HG02623 (cell line): ENCODE measurements around the gene DCHS1.
"Not testable (repeated sequence)": the region's sequence is repeated elsewhere in the genome, so short reads cannot be mapped to it uniquely, and the experiment has no call there.

Experiments used
- ATAC-seq: cut with Tn5 transposase; IDR thresholded peaks from one replicate; pipeline ENCODE4 v1.9.1; 2021; ENCODE audit warnings: moderate library complexity; ENCODE audit not compliant: unreplicated experiment

Gene DCHS1

GRCh38 chr11:6655790-6656583 lies at the start of gene DCHS1:
DCHS1 (minus strand) TSS chr11:6655809; CDS start chr11:6641613, 14,196 bp downstream.
- ATAC-seq: no peak

GRCh38 chr11:6703247-6704063 lies 47.8 kb upstream of the DCHS1 start:
- ATAC-seq: no peak

- ATAC-seq: not testable (repeated sequence)
Observed at GRCh38 chr11:6701955-6702354, 46.3 kb upstream of the DCHS1 start.

- no peak for ATAC-seq
Observed at GRCh38 chr11:6695377-6695776, 39.8 kb upstream of the DCHS1 start.

- no peak for ATAC-seq
Observed at GRCh38 chr11:6694229-6694535, 38.6 kb upstream of the DCHS1 start.

GRCh38 chr11:6693342-6694228 lies 38.0 kb upstream of the DCHS1 start:
- ATAC-seq: no peak

GRCh38 chr11:6692128-6692527 lies 36.5 kb upstream of the DCHS1 start:
- ATAC-seq: no peak

- ATAC-seq: not testable (repeated sequence)
Observed at GRCh38 chr11:6690431-6691132, 35.0 kb upstream of the DCHS1 start.

- no peak for ATAC-seq
Observed at GRCh38 chr11:6687876-6688275, 32.3 kb upstream of the DCHS1 start.

- no peak for ATAC-seq
Observed at GRCh38 chr11:6686006-6686405, 30.4 kb upstream of the DCHS1 start.

- not testable (repeated sequence) for ATAC-seq
Observed at GRCh38 chr11:6684068-6684467, 28.5 kb upstream of the DCHS1 start.

GRCh38 chr11:6682936-6683861 lies 27.6 kb upstream of the DCHS1 start, which contains the start of gene MRPL17:
MRPL17 (minus strand) TSS chr11:6683340; CDS start chr11:6683296, 44 bp downstream.
- peak; percentile 88 for ATAC-seq

GRCh38 chr11:6682591-6682935 lies 27.0 kb upstream of the DCHS1 start:
- no peak for ATAC-seq

- ATAC-seq: no peak
Observed at GRCh38 chr11:6681949-6682348, 26.3 kb upstream of the DCHS1 start.

GRCh38 chr11:6681505-6681904 lies 25.9 kb upstream of the DCHS1 start:
- no peak for ATAC-seq

- ATAC-seq: no peak
Observed at GRCh38 chr11:6677018-6677417, 21.4 kb upstream of the DCHS1 start.

- no peak for ATAC-seq
Observed at GRCh38 chr11:6674862-6675261, 19.3 kb upstream of the DCHS1 start.

GRCh38 chr11:6674219-6674597 lies 18.6 kb upstream of the DCHS1 start:
- ATAC-seq: no peak

- ATAC-seq: no peak
Observed at GRCh38 chr11:6673523-6674218, 18.1 kb upstream of the DCHS1 start.
